Liver (tissue), 3 donors: ENCODE results near the gene GPC2.

Experiments used
- JUND ChIP-seq, 2 donors: IDR thresholded peaks; 2 replicates each; pipeline ENCODE4 v1.6.1; 2016; ENCODE audit warnings: antibody characterized with exemption in 2 of 2
- TF ChIP-seq, protein P1 (sequence below): fragments of 150-350 bp; IDR thresholded peaks from 2 replicates; pipeline ENCODE4 v1.5.1; 2017; ENCODE audit warnings: improper control_type of control experiment, low read depth, low read length; ENCODE audit not compliant: missing input control
- TF ChIP-seq, protein P2 (sequence below): IDR thresholded peaks from 2 replicates; pipeline ENCODE4 v1.6.1; 2016; ENCODE audit warnings: antibody characterized with exemption
- donor health status: healthy.
- donor health status: healthy.

DNA sequence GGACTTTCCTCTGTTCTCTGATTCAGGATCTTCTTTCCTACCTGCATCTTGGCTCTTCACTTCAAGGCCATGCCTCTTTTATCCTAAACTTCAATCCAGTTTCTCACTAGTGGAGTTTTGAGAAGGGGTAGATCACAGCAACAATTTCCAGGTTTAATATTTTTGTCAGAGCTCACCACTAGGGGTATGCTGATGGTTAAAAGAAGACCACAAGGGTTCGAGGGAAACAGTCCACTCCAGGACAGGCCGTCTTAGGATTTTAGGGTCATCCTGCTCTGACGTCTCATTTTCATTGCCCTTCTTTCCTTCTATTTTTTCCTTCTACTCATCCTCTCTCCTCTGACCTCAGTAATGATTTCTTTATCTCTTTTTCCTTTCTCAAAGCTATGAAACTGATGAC is 11.9 kb upstream of the GPC2 start:
- TF ChIP-seq, protein P1, sequence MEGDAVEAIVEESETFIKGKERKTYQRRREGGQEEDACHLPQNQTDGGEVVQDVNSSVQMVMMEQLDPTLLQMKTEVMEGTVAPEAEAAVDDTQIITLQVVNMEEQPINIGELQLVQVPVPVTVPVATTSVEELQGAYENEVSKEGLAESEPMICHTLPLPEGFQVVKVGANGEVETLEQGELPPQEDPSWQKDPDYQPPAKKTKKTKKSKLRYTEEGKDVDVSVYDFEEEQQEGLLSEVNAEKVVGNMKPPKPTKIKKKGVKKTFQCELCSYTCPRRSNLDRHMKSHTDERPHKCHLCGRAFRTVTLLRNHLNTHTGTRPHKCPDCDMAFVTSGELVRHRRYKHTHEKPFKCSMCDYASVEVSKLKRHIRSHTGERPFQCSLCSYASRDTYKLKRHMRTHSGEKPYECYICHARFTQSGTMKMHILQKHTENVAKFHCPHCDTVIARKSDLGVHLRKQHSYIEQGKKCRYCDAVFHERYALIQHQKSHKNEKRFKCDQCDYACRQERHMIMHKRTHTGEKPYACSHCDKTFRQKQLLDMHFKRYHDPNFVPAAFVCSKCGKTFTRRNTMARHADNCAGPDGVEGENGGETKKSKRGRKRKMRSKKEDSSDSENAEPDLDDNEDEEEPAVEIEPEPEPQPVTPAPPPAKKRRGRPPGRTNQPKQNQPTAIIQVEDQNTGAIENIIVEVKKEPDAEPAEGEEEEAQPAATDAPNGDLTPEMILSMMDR = no peak
- TF ChIP-seq, protein P2, sequence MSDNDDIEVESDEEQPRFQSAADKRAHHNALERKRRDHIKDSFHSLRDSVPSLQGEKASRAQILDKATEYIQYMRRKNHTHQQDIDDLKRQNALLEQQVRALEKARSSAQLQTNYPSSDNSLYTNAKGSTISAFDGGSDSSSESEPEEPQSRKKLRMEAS = no peak
- no peak for TF ChIP-seq JUND (IDR thresholded peaks at IDR 0.05)
